Ishikawa (cell line): ENCODE measurements around the gene NKIRAS1.

ENCODE experiments used
- CEBPB ChIP-seq: IDR thresholded peaks from 2 replicates; pipeline ENCODE4 v1.6.1; 2012
- CREB1 ChIP-seq: IDR thresholded peaks from 2 replicates; pipeline ENCODE4 v1.6.1; 2012; ENCODE audit warnings: low read depth
- EGR1 ChIP-seq: IDR thresholded peaks from 2 replicates; pipeline ENCODE4 v1.6.1; 2012
- EP300 ChIP-seq: IDR thresholded peaks from 2 replicates; pipeline ENCODE4 v1.6.1; 2012; ENCODE audit warnings: borderline replicate concordance
- NFIC ChIP-seq: IDR thresholded peaks from 2 replicates; pipeline ENCODE4 v1.6.1; 2012
- TAF1 ChIP-seq: IDR thresholded peaks from 2 replicates; pipeline ENCODE4 v1.6.1; 2012; ENCODE audit warnings: low read depth, mild to moderate bottlenecking
- TF ChIP-seq, protein P1 (sequence below): IDR thresholded peaks from 2 replicates; pipeline ENCODE4 v1.6.1; 2012; ENCODE audit warnings: low read depth, mild to moderate bottlenecking
- TF ChIP-seq, protein P2 (sequence below): IDR thresholded peaks from 2 replicates; pipeline ENCODE4 v1.6.1; 2012
- TF ChIP-seq, protein P3 (sequence below): IDR thresholded peaks from 2 replicates; pipeline ENCODE4 v1.6.1; 2012

DNA sequence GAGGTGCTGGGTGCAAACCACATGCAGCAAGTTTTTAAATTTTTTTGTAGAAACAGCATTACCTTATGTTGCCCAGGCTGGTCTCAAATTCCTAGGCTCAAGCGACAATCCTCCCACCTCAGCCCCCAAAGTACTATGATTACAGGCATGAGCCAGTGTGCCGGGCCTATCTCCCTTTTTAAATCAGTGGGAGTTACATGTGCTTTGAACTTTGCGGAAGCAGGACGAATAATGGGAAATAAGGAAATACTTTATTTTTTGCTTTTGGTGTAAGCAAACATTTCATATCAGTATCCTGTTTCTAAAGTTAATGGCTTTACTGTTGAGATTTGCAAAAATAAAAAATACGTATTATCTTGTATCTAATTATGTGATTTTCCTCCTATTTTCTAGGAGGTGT lies 37.4 kb upstream of the NKIRAS1 start:
- TF ChIP-seq TAF1 (no peak), EGR1 (no peak), EP300 (no peak), NFIC (no peak), CREB1 (no peak), CEBPB (no peak)
- TF ChIP-seq, protein P1, sequence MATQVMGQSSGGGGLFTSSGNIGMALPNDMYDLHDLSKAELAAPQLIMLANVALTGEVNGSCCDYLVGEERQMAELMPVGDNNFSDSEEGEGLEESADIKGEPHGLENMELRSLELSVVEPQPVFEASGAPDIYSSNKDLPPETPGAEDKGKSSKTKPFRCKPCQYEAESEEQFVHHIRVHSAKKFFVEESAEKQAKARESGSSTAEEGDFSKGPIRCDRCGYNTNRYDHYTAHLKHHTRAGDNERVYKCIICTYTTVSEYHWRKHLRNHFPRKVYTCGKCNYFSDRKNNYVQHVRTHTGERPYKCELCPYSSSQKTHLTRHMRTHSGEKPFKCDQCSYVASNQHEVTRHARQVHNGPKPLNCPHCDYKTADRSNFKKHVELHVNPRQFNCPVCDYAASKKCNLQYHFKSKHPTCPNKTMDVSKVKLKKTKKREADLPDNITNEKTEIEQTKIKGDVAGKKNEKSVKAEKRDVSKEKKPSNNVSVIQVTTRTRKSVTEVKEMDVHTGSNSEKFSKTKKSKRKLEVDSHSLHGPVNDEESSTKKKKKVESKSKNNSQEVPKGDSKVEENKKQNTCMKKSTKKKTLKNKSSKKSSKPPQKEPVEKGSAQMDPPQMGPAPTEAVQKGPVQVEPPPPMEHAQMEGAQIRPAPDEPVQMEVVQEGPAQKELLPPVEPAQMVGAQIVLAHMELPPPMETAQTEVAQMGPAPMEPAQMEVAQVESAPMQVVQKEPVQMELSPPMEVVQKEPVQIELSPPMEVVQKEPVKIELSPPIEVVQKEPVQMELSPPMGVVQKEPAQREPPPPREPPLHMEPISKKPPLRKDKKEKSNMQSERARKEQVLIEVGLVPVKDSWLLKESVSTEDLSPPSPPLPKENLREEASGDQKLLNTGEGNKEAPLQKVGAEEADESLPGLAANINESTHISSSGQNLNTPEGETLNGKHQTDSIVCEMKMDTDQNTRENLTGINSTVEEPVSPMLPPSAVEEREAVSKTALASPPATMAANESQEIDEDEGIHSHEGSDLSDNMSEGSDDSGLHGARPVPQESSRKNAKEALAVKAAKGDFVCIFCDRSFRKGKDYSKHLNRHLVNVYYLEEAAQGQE: no peak
- TF ChIP-seq, protein P2, sequence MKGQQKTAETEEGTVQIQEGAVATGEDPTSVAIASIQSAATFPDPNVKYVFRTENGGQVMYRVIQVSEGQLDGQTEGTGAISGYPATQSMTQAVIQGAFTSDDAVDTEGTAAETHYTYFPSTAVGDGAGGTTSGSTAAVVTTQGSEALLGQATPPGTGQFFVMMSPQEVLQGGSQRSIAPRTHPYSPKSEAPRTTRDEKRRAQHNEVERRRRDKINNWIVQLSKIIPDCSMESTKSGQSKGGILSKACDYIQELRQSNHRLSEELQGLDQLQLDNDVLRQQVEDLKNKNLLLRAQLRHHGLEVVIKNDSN: no peak
- TF ChIP-seq, protein P3, sequence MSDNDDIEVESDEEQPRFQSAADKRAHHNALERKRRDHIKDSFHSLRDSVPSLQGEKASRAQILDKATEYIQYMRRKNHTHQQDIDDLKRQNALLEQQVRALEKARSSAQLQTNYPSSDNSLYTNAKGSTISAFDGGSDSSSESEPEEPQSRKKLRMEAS: no peak
